Neural cell (in vitro differentiated cells): ENCODE measurements around the gene GPR22. TPM values are rescaled to one million over a fixed set of nuclear protein-coding genes. Genes with fewer than 3 reads are reported as not detected.

Experiments used
- H2AFZ ChIP-seq: fragments of 200-600, 300-800 bp; sonication (generic), shearing (Covaris generic); 2 replicates; pipeline ENCODE4 v1.6.0; 2014; ENCODE audit warnings: low read depth, mild to moderate bottlenecking, antibody characterized with exemption, low read length, moderate library complexity
- H3F3A ChIP-seq: fragments of 200-600 bp; shearing (Covaris generic); 2 replicates; pipeline ENCODE4 v1.6.1; 2016; ENCODE audit warnings: mild to moderate bottlenecking, moderate library complexity, mixed read lengths, antibody characterized with exemption, low read length; ENCODE audit not compliant: insufficient read depth, poor library complexity, severe bottlenecking
- H3K27ac ChIP-seq: fragments of 200-600, 300-800 bp; sonication (generic), shearing (Covaris generic); 2 replicates; pipeline ENCODE4 v1.5.1; 2014; ENCODE audit warnings: mild to moderate bottlenecking, low read length, moderate library complexity
- H3K27me3 ChIP-seq: fragments of 300-800, 200-600 bp; sonication (generic), shearing (Covaris generic); 2 replicates; pipeline ENCODE4 v1.6.0; 2014; ENCODE audit warnings: mild to moderate bottlenecking, low read depth, low read length, moderate library complexity; ENCODE audit not compliant: insufficient read depth
- H3K36me3 ChIP-seq: fragments of 300-800, 200-600 bp; sonication (generic), shearing (Covaris generic); 2 replicates; pipeline ENCODE4 v1.5.1; 2014; ENCODE audit warnings: mild to moderate bottlenecking, antibody characterized with exemption, low read length, moderate library complexity; ENCODE audit not compliant: insufficient read depth
- H3K4me2 ChIP-seq: fragments of 300-800, 200-600 bp; sonication (generic), shearing (Covaris generic); 2 replicates; pipeline ENCODE4 v1.6.0; 2014; ENCODE audit warnings: mild to moderate bottlenecking, low read length
- H3K4me3 ChIP-seq: fragments of 300-800, 200-600 bp; sonication (generic), shearing (Covaris generic); 2 replicates; pipeline ENCODE4 v1.5.1; 2014; ENCODE audit warnings: mild to moderate bottlenecking, low read length, moderate library complexity
- H3K79me2 ChIP-seq: fragments of 200-600 bp; shearing (Covaris generic); replicated peaks from 2 replicates; pipeline ENCODE4 v1.6.0; 2014; ENCODE audit warnings: mild to moderate bottlenecking, low read length, moderate library complexity; ENCODE audit not compliant: insufficient read depth
- H3K9ac ChIP-seq: fragments of 300-800, 200-600 bp; sonication (generic), shearing (Covaris generic); 2 replicates; pipeline ENCODE4 v1.6.1; 2016; ENCODE audit warnings: mild to moderate bottlenecking, low read length, mixed read lengths
- H3K9me2 ChIP-seq: fragments of 200-600 bp; shearing (Covaris generic); 2 replicates; pipeline ENCODE4 v1.6.1; 2016; ENCODE audit warnings: mild to moderate bottlenecking, low read length, mixed read lengths; ENCODE audit not compliant: insufficient read depth
- H3K9me3 ChIP-seq: fragments of 200-600, 300-800 bp; sonication (generic), shearing (Covaris generic); 2 replicates; pipeline ENCODE4 v1.6.1; 2016; ENCODE audit warnings: mild to moderate bottlenecking, mixed run types, low read length, moderate library complexity, mixed read lengths
- H4K20me1 ChIP-seq: fragments of 200-600 bp; shearing (Covaris generic); 2 replicates; pipeline ENCODE4 v1.6.1; 2016; ENCODE audit warnings: mild to moderate bottlenecking, mixed run types; ENCODE audit not compliant: insufficient read depth
- EP300 ChIP-seq: fragments of 450-650 bp; conservative IDR thresholded peaks from 2 replicates; pipeline ENCODE4 v1.6.1; 2014; ENCODE audit warnings: antibody characterized with exemption, mild to moderate bottlenecking, moderate library complexity; ENCODE audit not compliant: poor library complexity, severe bottlenecking
- EZH2 ChIP-seq: fragments of 200-600, 300-800 bp; shearing (Covaris generic), sonication (generic); IDR thresholded peaks from 2 replicates; pipeline ENCODE4 v1.6.1; 2014; ENCODE audit warnings: antibody characterized with exemption, low read length, borderline replicate concordance, mild to moderate bottlenecking; ENCODE audit not compliant: insufficient read depth, poor library complexity, severe bottlenecking
- MXI1 ChIP-seq: fragments of 450-650 bp; conservative IDR thresholded peaks from 2 replicates; pipeline ENCODE4 v1.6.1; 2014; ENCODE audit warnings: antibody characterized with exemption, mild to moderate bottlenecking; ENCODE audit not compliant: poor library complexity, severe bottlenecking
- POLR2AphosphoS5 ChIP-seq: IDR thresholded peaks from 2 replicates; pipeline ENCODE4 v1.6.1; 2012
- RAD21 ChIP-seq: fragments of 450-650 bp; conservative IDR thresholded peaks from 2 replicates; pipeline ENCODE4 v1.6.1; 2014; ENCODE audit warnings: antibody characterized with exemption, mild to moderate bottlenecking, moderate library complexity
- SMC3 ChIP-seq: fragments of 450-650 bp; conservative IDR thresholded peaks from 2 replicates; pipeline ENCODE4 v1.6.1; 2014; ENCODE audit warnings: antibody characterized with exemption, mild to moderate bottlenecking, moderate library complexity; ENCODE audit not compliant: poor library complexity
- TAF1 ChIP-seq: IDR thresholded peaks from 2 replicates; pipeline ENCODE4 v1.6.1; 2012; ENCODE audit warnings: low read depth
- polyA plus RNA-seq: library from polyadenylated mRNA; depleted of rRNA; stranded (reverse); fragments of >200 nt; gene quantifications from 2 replicates; pipeline ENCODE4 v1.2.3, GENCODE V29; 2014
- TF ChIP-seq, protein P1 (sequence below): IDR thresholded peaks from 2 replicates; pipeline ENCODE4 v1.6.1; 2012; ENCODE audit warnings: borderline replicate concordance
- TF ChIP-seq, protein P2 (sequence below): fragments of 450-650 bp; IDR thresholded peaks from 2 replicates; pipeline ENCODE4 v1.5.1; 2014; ENCODE audit warnings: antibody characterized with exemption, mild to moderate bottlenecking, moderate library complexity; ENCODE audit not compliant: poor library complexity, severe bottlenecking

GPR22 gene
- polyA plus RNA-seq, 1 donor from 2014 or later: 64.1 TPM

DNA sequence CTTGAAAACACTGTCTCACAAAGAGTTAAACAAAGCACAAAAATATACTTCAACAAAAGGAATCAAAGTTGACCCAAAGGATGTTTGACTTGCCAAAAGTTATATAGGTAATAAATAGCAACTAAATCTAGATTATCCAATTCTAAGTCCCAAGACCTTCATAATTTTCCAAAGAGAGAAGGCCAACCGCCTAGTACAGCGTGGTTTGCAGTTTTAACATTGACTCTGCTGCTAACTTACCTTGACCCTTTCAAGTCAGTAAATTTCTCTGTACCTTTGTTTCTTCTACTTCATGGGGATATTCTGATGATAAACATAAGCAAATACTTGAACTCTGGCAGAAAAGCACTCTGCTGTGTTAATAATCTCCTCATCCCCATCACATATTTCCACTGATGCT, 1.9 kb upstream of the GPR22 start:
- H2AFZ ChIP-seq: no peak overlapping the region
- no peaks in the 10 kb centered on the region for H3K36me3 ChIP-seq
- H3K9ac ChIP-seq: no peak overlapping the region
- no peak overlapping the region for H3K4me3 ChIP-seq
- TF ChIP-seq TAF1: no peak
- TF ChIP-seq POLR2AphosphoS5: no peak
- TF ChIP-seq EZH2: no peak
- TF ChIP-seq, protein P1, sequence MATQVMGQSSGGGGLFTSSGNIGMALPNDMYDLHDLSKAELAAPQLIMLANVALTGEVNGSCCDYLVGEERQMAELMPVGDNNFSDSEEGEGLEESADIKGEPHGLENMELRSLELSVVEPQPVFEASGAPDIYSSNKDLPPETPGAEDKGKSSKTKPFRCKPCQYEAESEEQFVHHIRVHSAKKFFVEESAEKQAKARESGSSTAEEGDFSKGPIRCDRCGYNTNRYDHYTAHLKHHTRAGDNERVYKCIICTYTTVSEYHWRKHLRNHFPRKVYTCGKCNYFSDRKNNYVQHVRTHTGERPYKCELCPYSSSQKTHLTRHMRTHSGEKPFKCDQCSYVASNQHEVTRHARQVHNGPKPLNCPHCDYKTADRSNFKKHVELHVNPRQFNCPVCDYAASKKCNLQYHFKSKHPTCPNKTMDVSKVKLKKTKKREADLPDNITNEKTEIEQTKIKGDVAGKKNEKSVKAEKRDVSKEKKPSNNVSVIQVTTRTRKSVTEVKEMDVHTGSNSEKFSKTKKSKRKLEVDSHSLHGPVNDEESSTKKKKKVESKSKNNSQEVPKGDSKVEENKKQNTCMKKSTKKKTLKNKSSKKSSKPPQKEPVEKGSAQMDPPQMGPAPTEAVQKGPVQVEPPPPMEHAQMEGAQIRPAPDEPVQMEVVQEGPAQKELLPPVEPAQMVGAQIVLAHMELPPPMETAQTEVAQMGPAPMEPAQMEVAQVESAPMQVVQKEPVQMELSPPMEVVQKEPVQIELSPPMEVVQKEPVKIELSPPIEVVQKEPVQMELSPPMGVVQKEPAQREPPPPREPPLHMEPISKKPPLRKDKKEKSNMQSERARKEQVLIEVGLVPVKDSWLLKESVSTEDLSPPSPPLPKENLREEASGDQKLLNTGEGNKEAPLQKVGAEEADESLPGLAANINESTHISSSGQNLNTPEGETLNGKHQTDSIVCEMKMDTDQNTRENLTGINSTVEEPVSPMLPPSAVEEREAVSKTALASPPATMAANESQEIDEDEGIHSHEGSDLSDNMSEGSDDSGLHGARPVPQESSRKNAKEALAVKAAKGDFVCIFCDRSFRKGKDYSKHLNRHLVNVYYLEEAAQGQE: no peak
- TF ChIP-seq, protein P2, sequence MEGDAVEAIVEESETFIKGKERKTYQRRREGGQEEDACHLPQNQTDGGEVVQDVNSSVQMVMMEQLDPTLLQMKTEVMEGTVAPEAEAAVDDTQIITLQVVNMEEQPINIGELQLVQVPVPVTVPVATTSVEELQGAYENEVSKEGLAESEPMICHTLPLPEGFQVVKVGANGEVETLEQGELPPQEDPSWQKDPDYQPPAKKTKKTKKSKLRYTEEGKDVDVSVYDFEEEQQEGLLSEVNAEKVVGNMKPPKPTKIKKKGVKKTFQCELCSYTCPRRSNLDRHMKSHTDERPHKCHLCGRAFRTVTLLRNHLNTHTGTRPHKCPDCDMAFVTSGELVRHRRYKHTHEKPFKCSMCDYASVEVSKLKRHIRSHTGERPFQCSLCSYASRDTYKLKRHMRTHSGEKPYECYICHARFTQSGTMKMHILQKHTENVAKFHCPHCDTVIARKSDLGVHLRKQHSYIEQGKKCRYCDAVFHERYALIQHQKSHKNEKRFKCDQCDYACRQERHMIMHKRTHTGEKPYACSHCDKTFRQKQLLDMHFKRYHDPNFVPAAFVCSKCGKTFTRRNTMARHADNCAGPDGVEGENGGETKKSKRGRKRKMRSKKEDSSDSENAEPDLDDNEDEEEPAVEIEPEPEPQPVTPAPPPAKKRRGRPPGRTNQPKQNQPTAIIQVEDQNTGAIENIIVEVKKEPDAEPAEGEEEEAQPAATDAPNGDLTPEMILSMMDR: no peak
- no peaks in the 10 kb centered on the region for H3F3A ChIP-seq
- no peaks in the 10 kb centered on the region for H3K27me3 ChIP-seq
- H3K9me2 ChIP-seq: no peaks in the 10 kb centered on the region
- no peaks in the 10 kb centered on the region for H3K9me3 ChIP-seq
- H3K27ac ChIP-seq: no peak overlapping the region
- H3K4me2 ChIP-seq: no peak overlapping the region
- H3K79me2 ChIP-seq: peaks cover 15% of the 10 kb centered on the region
- no peaks in the 10 kb centered on the region for H4K20me1 ChIP-seq

DNA sequence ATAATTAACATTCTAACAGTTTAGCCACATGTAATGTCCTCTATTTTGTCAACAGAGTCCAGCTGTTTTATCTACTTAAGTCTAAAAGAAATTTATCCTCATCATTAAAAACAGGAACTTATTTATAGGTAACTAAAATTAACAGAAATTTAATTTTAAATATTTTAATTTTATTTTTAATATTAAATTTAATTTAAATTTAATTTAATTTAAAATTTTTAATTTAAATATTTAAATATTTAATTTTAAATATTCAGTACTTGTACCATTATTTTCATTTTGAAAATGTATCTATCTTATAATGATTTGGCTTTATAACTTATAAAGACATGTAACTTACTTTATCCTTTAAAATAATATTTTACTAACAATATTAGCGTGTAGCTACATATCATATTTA, 1.0 kb upstream of the GPR22 start:
- Histone ChIP-seq H3K9me3 (no peaks in the 10 kb centered on the region), H3F3A (no peaks in the 10 kb centered on the region), H3K36me3 (no peaks in the 10 kb centered on the region), H2AFZ (no peak overlapping the region), H3K27ac (peak overlapping the region; percentile 78), H3K9ac (no peak overlapping the region), H3K9me2 (no peaks in the 10 kb centered on the region), H3K4me2 (peak overlapping the region; percentile 72), H4K20me1 (no peaks in the 10 kb centered on the region), H3K27me3 (no peaks in the 10 kb centered on the region), H3K79me2 (peaks cover 16% of the 10 kb centered on the region), H3K4me3 (no peak overlapping the region)
- no peak for TF ChIP-seq EP300
- TF ChIP-seq, protein P2: no peak
- no peak for TF ChIP-seq MXI1
- TF ChIP-seq, protein P1: no peak
- no peak for TF ChIP-seq POLR2AphosphoS5
- no peak for TF ChIP-seq RAD21
- TF ChIP-seq TAF1: no peak
- no peak for TF ChIP-seq SMC3
- no peak for TF ChIP-seq EZH2
